ENCODE measurements around the gene LANCL3.

The LANCL3 gene

GRCh38 chrX:37692918-37693317 lies 121.5 kb downstream of the LANCL3 start:
- ChIA-PET CTCF (no interaction called here), POLR2A (no interaction called here)
- DNase-seq (ENCODE audit: extremely low spot score): no peak
- TF ChIP-seq CTCF (IDR thresholded peaks at IDR 0.05; ENCODE audit: control extremely low read depth, extremely low read depth, low read depth, missing control alignments): no peak

GRCh38 chrX:37697169-37697760 lies 125.8 kb downstream of the LANCL3 start:
- CTCF ChIA-PET: interaction anchor here (0.8 kb wide), 1 partner anchor 28 kb away, joined by 3 read pairs; no protein-coding TSS in a partner anchor
- no peak for DNase-seq (ENCODE audit: extremely low spot score)
- TF ChIP-seq CTCF (IDR thresholded peaks at IDR 0.05; ENCODE audit: control extremely low read depth, extremely low read depth, low read depth, missing control alignments): no peak
- POLR2A ChIA-PET: no interaction called here

GRCh38 chrX:37701588-37701987 lies 130.1 kb downstream of the LANCL3 start:
- TF ChIP-seq CTCF (IDR thresholded peaks at IDR 0.05; ENCODE audit: control extremely low read depth, extremely low read depth, low read depth, missing control alignments): no peak
- DNase-seq (ENCODE audit: extremely low spot score): no peak
- CTCF ChIA-PET: no interaction called here
- POLR2A ChIA-PET: no interaction called here

GRCh38 chrX:37711991-37712390 lies 140.5 kb downstream of the LANCL3 start:
- ChIA-PET CTCF (interaction anchor here (1.2 kb wide), 1 partner anchor 14 kb away, joined by 3 read pairs; no protein-coding TSS in a partner anchor), POLR2A (no interaction called here)
- DNase-seq (ENCODE audit: extremely low spot score): no peak
- no peak for TF ChIP-seq CTCF (IDR thresholded peaks at IDR 0.05; ENCODE audit: control extremely low read depth, extremely low read depth, low read depth, missing control alignments)

GRCh38 chrX:37712458-37712857 lies 141.0 kb downstream of the LANCL3 start:
- TF ChIP-seq CTCF (IDR thresholded peaks at IDR 0.05; ENCODE audit: control extremely low read depth, extremely low read depth, low read depth, missing control alignments): no peak
- ChIA-PET CTCF (no interaction called here), POLR2A (no interaction called here)
- DNase-seq (ENCODE audit: extremely low spot score): no peak

- DNase-seq (ENCODE audit: extremely low spot score): no peak
- ChIA-PET CTCF (no interaction called here), POLR2A (no interaction called here)
- TF ChIP-seq CTCF (IDR thresholded peaks at IDR 0.05; ENCODE audit: control extremely low read depth, extremely low read depth, low read depth, missing control alignments): no peak
These were observed 143.0 kb downstream of the LANCL3 start for GRCh38 chrX:37714479-37714878.

- CTCF ChIA-PET: no interaction called here
- DNase-seq (ENCODE audit: extremely low spot score): no peak
- POLR2A ChIA-PET: no interaction called here
- TF ChIP-seq CTCF (IDR thresholded peaks at IDR 0.05; ENCODE audit: control extremely low read depth, extremely low read depth, low read depth, missing control alignments): no peak
These were observed 145.1 kb downstream of the LANCL3 start for GRCh38 chrX:37716602-37717001.
